Stimulated activated CD8-positive, alpha-beta memory T cell treated with anti-CD3 and anti-CD28 coated beads, Interleukin-12 subunit alpha, Interleukin-12 subunit beta, amount 100 ng/mL, for 24 hours (primary cell): ENCODE results near the gene MMD.
"Not testable (repeated sequence)": the region's sequence is repeated elsewhere in the genome, so short reads cannot be mapped to it uniquely, and the experiment has no call there.

ENCODE experiments used
- DNase-seq: peaks from one replicate; pipeline ENCODE4 v3.0.0-alpha.2; 2020; ENCODE audit errors: extremely low read depth

The MMD gene

DNA sequence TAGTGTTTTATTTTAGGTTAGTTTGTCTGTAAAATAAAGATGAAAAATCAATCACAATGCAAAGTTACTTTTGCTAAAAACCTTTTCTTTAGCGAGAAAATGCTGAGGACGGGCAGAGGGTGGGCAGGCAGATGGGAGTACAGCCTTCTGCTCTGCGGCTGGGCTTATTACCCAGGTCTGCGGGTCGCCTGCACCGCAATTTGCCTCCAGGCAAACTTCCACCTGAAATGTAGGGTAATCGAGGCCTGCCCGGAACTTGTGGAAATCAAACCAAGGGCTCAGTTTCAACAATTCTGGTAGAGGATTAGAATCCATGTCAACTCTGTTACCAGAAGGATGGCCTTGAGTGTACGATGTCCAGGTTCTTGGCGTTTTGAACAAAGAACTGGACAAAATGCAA, 22.3 kb upstream of the MMD start:
- no peak for DNase-seq

DNA sequence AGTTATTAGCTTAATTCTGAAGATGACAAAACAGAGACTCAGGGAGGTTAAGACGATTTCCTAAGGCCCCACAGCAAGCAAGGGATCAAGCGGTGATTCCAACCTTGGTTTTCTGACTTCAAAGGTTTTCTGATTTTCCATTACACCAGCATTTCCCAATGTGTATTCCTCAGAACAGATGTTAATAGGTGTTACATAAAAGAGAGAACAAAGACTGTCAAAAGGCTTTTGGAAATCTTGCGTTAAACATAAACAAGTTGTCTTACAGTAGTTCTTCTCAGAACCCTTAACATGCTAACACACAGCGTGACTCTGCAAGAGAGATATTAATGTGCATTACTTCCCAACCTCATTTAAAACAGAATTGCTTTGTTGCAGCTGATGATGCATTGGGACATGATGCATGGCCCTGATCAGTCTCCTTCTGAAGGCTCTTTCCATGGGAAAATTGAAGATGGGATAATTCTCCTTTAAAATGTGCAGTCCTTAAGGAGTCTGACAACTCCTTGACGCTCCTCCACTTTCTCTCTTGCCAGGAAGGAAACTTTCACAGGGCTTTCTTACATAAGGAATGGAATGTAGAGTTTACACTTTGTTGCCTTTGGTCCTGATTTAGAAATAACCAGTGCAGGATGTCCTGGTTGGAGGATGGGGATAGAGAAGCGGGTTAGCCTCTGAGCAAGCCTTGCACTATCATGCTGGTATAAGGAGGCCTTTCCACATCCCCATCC, 21.5 kb upstream of the MMD start:
- no peak for DNase-seq

DNA sequence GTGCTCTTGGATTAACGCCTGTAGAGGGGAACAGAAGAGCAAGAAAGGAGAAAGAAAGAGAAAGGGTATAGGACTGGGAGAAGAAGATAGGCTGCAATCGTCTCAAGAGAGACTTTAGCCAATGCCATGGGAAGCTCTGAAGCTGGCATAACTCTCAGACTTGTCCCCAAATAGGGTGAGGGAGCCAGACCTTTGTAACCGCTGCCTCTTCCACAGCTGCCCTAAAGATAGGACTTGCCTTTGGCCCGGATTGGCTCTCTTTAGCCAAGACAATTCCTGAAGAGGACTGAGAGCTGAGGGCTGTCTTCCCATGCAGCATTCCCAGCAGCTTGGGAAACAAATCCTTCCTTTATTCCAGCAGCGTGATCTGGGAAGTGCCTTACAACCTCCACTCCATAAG, 20.8 kb upstream of the MMD start:
- DNase-seq: no peak

- no peak for DNase-seq
These were observed 19.9 kb upstream of the MMD start for GRCh38 chr17:55441544-55441943.

GRCh38 chr17:55440391-55440790, 18.8 kb upstream of the MMD start:
- no peak for DNase-seq

DNA sequence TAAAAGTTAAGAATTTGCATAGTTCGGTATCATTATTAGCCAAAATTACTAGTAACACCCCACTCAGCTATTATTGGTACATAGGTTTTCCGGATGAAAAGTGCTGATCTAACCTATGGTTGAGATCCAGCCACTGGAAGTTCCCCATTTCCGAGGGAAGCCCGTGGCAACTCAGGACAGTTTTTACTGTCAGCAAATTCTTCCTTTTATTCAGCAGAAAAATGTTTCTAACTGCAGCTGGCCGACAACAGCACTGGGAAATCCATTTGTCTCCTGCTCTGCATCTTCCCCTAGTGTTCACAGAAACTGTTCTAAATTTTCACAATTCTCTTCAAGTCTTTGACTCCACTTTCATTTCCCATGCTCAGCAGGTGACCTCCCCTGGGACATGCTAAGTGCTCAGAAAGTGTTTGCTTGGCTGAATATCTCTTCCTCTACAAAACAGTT, 15.5 kb upstream of the MMD start:
- no peak for DNase-seq

DNA sequence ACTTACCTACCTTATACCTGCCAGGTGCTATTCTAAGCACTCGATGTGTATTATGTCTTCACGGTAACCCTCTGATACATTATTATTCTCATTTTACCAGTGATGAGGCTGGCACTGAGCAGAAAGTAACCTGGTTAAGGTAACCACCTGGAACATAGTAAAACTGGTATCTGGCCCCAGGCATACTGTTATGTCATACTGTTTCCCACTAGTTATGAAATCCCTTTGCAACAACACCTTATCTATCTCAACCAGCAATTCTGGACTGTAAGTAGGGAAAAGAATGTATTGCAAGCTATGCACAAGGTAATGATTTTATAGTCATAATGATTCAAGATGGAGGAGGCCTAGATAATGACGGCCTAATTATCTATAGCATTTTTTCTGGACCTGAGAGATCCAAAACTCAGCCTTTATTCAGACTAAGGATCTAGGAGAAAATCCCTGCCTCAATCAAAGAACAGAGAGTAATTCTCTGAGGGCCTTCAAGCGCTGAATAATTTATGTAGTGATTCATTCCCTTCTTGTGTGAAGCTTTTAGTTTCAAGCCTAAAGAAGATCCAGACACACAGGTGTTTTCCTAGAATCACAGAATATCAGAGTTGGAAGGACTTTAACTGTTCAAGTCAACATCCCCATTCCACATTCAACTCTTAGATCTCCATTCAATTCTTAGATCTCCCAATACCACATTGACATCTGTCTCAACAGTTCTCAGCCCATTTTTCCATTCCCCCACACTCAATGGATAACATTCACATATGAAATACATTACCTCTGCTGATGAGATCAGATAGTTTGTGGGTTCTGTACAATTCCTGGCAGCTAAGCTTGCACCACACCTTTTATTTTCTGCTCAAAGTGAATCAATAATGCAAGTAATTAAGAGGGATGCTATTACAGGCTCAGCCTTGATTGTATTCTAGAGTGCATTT, 14.9 kb upstream of the MMD start:
- DNase-seq: no peak

DNA sequence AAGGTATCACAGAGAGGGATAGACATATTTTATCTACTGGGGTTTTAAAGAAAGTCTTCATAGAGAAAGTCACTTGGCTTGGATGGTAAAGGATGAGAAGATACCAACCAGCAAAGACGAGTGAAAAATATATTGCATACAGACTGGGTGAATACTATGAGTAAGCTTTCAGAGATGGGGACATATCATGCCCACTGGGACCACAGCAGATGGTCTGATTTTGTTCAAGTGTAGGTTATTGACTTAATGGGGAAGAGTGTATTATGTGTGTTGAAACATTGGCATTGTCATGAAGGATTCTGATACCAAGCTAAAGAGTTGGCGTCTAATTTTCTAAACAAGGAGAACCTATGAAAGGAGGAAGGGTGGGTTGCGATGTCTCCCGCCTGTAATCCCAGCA, 13.8 kb upstream of the MMD start:
- no peak for DNase-seq

DNA sequence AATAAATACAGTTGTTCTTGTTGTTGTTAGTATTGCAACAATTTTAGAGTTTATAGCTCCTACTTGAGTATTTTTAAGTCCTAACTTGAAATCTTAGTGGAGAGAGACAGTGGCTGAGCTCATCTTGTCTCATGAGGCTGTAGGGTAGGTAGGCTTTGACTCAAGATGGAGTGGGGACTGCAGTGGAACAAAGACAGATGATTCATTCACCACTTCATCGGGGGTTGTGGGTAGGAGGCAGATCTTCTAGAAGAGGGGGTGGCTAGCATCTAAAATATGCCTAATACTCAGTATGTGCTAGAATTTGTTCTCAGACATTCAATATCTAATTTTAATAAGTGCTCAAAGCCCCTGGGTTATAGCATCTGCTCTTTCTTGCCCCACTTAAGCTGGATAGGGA, 13.1 kb upstream of the MMD start:
- no peak for DNase-seq

DNA sequence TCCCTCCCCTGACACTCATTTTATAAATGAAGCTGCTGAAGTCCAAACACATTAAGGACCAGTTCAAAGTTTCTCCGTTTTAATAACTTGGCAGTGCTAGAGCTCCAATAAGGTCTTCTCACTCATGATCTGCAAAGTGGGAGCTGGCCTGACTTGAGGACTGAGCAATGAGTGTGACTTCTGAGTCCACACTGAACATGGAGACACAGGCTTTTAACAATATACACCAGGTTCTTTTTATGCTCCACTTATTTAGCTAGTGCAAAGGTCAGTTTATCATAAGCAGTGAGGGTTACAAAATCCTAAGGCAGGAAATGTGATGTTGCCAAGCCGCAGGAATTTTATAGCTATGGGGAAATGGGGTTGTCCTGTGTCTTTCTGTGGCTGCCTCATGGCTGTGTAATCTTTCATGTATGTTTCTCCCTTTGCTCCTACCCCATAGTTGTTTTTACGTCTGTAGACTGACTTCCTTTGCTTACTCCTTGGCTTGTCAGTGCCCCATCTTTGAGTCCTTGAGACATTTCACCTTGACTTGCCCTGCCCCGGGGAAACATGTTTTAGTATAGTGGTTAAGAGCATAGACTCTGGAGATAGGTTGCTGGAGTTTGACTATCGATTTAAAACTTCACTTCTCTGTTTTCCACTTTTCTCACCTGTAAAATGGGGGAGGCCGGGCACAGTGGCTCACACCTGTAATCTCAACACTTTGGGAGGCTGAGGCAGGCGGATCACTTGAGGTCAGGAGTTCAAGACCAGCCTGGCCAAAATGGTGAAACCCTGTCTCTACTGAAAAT, 12.2 kb upstream of the MMD start:
- DNase-seq: no peak

DNA sequence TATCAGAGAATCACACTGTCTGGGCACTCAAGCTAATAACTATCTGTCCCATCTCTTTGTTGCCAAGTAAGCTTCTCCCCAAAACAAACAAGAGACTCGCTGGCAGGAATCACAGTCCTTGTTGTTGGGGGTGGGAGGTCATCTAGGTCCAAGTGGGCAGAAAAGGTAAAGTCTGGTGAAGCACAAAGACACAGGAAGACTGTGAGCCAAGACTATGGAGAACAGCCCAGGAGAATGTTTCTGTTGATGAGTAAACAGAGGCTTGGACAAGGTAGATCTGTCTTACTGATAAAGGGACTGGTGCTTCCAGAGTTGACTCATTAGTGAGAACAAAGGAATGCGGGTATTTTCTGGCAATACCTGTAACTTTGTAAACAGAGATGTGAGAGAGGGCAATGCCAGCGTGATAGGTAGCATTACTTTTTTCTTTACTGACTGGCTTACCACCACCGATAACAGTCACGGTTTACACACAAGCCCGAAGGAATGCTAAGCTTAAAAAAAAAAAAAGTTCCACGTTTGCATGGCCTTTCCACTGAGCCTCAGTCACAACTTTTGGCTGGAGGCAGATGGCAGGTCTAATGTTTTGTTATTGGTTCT, 11.5 kb upstream of the MMD start:
- no peak for DNase-seq

- no peak for DNase-seq
These were observed 10.9 kb upstream of the MMD start for GRCh38 chr17:55432358-55433028.

DNA sequence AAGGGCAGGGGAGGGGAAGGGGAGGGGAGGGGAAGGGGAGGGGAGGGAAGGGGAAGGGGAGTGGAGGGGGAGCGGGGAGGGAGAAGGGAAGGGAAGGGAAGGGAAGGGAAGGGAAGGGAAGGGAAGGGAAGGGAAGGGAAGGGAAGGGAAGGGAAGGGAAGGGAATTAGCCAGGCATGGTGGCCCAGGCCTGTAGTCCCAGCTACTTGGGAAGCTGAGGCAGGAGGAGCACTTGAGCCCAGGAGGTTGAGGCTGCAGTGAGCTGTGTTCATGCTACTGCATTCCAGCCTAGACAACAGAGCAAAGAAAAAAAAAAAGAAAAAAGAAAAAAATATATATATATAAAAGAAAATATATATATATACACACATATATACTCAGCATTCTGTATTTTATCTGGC, 10.3 kb upstream of the MMD start:
- DNase-seq: not testable (repeated sequence)

GRCh38 chr17:55430541-55431288, 9.1 kb upstream of the MMD start:
- no peak for DNase-seq

- DNase-seq: no peak
These were observed 5.9 kb upstream of the MMD start for GRCh38 chr17:55427587-55427882.

DNA sequence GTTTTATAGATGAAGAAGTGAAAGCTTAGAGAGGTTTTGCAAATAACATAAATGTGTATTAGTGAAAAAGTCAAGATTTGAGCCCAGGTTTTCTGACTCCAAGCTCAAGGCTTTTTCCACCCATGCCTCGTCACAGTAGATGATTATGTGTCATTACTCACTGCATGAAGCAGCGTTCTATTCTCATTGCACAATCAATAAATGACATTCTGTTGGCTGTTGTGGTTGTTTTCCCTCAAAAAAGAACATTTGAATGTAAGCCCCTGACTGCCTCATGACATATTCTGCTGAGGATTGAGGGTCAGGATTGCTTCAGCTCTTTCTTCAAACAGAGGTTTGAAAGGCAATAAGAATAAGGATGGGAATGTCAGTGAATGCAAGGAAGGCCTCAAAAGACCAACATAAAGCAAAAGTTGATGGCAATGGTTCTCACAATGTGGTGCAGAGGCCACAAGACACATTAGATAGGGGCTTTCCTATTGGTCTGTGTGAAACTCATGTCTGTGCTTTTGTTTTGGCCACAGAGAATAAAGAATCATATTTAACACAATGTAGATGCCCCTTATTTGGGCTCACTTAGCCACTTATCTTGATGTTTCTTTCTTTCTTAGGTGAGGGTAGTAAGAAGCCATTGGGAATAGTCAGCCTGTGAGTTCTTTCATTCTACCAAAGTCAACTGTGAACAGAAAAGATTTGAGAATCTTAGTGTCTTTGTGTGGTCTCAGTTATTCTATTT, 5.4 kb upstream of the MMD start:
- DNase-seq: no peak

DNA sequence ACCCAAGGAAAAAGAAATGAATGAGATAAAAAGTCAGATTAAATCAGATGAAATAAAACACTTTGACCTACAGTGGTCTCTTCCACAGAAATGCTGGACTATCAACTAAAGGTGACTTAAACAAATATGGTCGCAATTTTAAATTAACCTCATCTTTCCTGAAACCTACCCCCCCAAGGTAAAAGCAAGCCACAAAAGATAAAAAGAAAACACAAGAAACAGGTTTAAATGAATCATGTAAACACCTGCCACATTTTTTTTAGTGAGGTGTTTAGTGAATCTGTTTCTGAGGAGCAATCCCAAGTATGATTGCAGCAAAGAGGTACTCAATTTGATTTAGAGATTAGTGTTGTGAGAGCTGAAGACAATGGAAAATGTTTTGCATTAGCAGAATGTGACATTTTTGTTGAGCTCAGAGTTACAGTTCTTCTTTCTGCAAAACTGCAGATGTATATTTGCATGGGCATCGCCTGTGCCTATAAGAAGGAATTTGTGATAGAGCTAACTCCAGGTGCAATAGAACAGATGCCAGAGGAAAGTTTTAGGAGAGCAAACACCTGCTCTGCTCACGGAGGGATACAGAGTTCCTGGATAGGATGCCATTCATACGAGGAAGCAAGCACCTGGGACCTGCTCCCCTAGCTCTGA, 3.4 kb upstream of the MMD start:
- DNase-seq: no peak

GRCh38 chr17:55423535-55423934, 1.9 kb upstream of the MMD start:
- DNase-seq: no peak

DNA sequence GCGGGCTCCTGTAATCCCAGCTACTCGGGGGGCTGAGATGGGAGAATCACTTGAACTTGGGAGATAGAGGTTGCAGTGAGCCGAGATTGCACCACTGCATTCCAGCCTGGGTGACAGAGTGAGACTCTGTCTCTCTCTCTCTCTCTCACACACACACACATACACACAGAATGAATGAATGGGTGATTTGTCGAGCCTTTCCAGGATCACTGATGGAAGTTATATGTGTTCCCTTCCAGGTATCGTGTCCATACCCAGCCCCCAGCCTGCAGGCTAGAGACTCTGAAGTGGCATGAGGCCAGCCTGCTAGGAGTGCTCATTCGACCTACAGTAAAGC, 1.2 kb upstream of the MMD start:
- DNase-seq: not testable (repeated sequence)

GRCh38 chr17:55420776-55421178, 858 bp downstream of the MMD start:
- DNase-seq: no peak
